Daoy (cell line): ENCODE data around the gene SEMA3E. TPM values are rescaled to one million over a fixed set of nuclear protein-coding genes. Genes with fewer than 3 reads are reported as not detected.
"Not testable (repeated sequence)": the region's sequence is repeated elsewhere in the genome, so short reads cannot be mapped to it uniquely, and the experiment has no call there.

Source experiments
- DNase-seq: peaks from one replicate; pipeline ENCODE4 v3.0.0-alpha.2; 2015; ENCODE audit warnings: low read depth
- total RNA-seq: library from RNA; depleted of rRNA; stranded (reverse); fragments of >200 nt; shearing (Covaris generic); gene quantifications from 2 replicates; pipeline ENCODE4 v1.2.3, GENCODE V29; 2014

SEMA3E gene
- total RNA-seq, 1 experiment from 2014 or later: 6.0 TPM

GRCh38 chr7:83452256-83452655 lies 196.7 kb downstream of the SEMA3E start:
- no peak for DNase-seq

- DNase-seq: no peak
Observed at GRCh38 chr7:83451501-83452045, 197.4 kb downstream of the SEMA3E start.

DNA sequence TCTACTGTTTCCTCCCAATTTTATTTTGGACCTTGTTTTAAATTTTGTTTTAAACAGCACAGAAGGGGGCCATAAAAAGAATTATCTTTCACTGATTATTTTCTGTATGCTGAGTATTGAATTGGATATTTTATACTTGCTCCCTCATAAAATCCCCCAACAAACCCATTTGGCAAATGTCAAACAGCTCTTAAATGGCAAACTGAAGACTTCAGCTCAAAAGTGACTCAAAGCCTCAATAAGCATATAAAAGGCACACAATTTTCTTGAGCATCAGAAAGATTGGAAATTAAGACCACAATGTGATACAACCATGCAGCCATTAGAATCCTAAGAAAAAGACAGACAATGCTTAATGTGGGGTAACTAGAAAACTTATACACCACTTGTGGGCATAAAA lies 199.2 kb downstream of the SEMA3E start:
- no peak for DNase-seq

- no peak for DNase-seq
Observed at GRCh38 chr7:83447681-83448080, 201.3 kb downstream of the SEMA3E start.

DNA sequence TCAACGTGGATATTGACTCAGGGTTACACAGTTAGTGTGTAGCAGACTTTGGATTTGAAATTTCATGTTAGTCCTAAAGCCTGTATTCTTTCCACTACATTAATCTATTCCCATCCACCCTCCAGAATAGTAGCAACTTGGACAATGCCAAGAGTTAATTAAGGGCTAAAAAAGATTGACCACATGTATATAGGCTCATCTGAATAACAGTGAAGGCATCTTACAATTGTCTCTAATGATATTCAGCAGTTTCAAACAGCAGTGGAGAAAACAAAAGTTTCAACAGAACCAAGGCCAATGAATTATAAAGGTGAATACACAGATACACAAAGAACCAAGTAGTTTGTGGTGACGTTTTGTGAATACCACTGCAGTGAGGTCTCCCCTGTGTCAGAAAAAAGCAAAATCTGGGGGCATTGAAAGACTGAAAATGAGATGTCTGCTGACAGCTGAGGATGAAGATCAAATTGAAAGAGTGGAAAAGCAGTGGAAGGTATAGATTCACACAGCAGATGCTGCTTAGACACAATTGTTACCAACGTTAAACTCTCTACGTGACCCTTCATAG lies 202.8 kb downstream of the SEMA3E start:
- DNase-seq: no peak

DNA sequence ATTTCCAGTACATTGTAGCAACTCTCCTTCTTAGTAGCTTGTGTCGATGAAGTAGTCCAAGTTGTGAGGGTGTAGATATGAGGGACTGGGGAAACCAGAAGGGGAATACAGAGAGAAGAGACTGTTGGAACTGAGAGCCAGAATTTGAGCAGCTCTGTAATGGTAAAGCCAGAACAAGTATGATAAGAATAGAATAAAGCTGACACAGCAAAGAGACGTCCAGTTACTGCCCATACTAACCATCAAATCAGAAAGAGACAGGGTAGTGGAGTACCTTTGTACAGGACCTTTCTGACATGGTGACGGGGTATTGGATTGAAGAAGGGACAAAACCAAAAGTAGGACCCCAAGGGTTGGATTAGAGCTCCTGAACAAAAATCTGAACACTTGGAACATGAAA lies 206.0 kb downstream of the SEMA3E start:
- no peak for DNase-seq

- DNase-seq: no peak
Observed at GRCh38 chr7:83439026-83439425, 209.9 kb downstream of the SEMA3E start.

DNA sequence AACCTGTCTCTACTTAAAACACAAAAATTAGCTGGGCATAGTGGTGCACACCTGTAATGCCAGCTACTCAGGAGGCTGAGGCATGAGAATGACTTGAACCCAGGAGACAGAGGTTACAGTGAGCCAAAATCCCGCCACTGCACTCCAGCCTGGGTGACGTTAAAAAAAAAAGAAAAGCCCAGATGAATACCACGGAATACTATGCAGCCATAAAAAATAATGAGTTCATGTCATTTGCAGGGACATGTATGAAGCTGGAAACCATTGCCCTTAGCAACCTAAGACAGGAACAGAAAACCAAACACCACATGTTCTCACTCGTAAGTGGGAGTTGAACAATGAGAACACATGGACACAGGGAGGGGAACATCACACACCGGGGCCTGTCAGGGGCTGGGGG lies 218.7 kb downstream of the SEMA3E start:
- DNase-seq: not testable (repeated sequence)

DNA sequence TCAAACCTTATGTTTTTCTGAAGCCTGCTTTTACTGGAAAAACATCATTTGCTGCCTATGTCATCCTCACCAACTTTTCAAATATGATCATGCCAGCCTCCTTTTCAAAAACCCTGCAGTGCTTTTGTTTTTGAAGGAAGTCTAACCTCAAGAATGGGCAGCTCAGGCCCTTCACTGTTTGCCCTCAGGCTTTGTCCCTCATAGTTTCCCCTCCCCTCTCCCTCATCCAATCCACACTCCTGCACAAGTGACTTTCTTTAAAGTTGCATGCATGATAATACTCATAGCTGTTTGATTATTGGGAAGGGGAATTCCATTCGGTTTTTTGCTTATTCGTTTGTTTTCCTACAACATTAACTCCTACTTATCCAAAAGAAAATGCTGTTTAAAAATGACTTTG lies 219.4 kb downstream of the SEMA3E start:
- DNase-seq: peak; percentile 7

GRCh38 chr7:83427884-83428283 lies 221.1 kb downstream of the SEMA3E start:
- DNase-seq: peak; percentile 68

DNA sequence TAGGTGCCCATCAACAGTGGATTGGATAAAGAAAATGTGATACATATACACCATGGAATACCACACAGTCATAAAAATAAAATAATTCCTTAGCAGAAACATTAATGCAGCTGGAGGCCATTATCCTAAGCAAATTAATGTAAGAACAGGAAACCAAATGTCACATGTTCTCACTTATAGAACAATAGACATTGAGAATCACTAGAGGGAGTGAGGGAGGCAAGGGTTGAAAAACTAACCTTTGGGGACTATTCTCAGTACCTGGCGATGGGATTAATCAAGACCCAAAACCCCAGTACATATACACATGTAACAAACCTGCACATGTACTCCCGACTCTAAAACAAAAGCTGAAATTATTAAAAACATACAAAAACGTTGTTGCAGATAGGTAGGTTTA lies 222.6 kb downstream of the SEMA3E start:
- DNase-seq: no peak

DNA sequence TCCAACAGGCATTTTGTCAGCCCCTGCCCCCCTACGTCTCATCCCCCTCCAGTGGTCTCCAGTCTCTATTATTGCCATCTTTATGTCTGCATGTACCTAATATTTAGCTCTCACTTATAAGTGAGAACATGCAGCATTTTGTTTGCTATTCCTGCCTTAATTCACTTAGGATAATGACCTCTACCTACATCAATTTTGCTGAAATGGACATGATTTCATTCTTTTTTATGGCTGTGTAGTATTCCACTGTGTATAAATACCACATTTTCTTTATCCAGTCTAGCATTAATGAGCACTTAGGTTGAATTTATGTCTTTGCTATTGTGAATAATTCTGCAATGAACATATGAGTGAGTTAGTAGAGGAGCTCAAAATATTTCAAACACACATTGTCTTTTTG lies 229.9 kb downstream of the SEMA3E start:
- DNase-seq: no peak

GRCh38 chr7:83415840-83416239 lies 233.1 kb downstream of the SEMA3E start:
- DNase-seq: peak; percentile 7

GRCh38 chr7:83414947-83415346 lies 234.0 kb downstream of the SEMA3E start:
- DNase-seq: no peak

- peak; percentile 15 for DNase-seq
Observed at GRCh38 chr7:83413831-83414230, 235.1 kb downstream of the SEMA3E start.

DNA sequence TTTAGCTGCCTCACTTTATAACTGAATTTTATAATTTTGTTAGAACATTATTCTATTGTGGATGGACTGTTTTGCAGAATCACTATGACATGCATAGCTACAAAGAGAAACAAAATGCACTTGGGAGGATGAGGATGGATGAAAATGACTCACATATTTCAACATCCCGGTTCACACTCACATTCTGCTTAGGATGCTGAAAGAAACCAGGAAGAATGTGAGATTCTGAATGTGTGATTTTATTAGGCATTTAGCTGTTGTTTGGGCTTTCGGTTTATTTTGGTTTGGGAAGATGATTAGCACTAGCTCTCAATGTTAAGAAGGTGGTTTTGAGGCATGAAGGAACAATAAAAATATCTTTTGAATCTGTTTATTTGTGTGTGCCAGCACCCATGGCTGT lies 235.5 kb downstream of the SEMA3E start:
- DNase-seq: peak; percentile 23

- peak; percentile 47 for DNase-seq
Observed at GRCh38 chr7:83410989-83411591, 237.8 kb downstream of the SEMA3E start.

DNA sequence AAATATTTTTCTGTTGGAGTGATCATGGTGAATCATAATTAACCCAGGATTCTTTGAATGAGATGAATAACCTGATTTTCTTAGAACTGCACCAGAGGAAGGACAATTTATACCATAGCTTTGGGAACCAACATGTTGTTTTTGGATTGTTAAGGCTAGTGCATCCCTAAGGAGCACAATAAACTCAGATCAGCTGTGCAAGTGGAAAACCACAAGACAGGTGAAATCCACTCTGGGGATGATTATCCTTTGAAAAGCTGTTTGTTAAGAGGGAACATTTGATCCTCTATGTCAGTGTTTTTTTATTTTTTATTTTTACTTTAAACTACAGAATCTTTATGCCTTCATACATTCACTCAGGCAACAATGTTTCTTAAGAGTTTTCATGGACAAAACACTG lies 254.2 kb downstream of the SEMA3E start:
- DNase-seq: no peak

GRCh38 chr7:83388436-83388835 lies 260.5 kb downstream of the SEMA3E start:
- no peak for DNase-seq

- no peak for DNase-seq
Observed at GRCh38 chr7:83366629-83367028, 282.3 kb downstream of the SEMA3E start.

GRCh38 chr7:83365746-83366145 lies 283.2 kb downstream of the SEMA3E start:
- DNase-seq: no peak

- no peak for DNase-seq
Observed at GRCh38 chr7:83362871-83363550, 285.9 kb downstream of the SEMA3E start.

DNA sequence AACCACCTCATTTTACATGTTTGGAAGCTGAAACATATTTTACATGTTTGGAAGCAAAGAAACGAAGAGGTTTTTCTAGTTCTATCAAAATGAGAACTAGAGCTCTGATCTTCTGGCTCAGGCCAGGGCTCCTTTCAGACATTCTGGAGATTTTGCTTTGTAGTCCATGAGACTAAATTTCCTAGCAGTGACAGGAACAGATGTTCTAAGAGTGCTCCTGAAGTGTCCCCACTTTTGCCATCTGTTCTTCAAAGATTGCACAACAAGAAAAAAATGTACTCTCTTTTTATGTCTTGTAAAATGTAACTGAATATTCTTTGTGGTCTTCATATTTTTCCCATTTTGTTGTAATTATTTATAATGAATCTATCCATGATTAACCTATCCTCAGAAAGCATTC lies 289.8 kb downstream of the SEMA3E start:
- no peak for DNase-seq
